ENCODE results near the gene RAE1. TPM values are rescaled to one million over a fixed set of nuclear protein-coding genes. Genes with fewer than 3 reads are reported as not detected.

Gene RAE1
- total RNA-seq, 1 experiment from 2014 or later, result 31.3 TPM

DNA sequence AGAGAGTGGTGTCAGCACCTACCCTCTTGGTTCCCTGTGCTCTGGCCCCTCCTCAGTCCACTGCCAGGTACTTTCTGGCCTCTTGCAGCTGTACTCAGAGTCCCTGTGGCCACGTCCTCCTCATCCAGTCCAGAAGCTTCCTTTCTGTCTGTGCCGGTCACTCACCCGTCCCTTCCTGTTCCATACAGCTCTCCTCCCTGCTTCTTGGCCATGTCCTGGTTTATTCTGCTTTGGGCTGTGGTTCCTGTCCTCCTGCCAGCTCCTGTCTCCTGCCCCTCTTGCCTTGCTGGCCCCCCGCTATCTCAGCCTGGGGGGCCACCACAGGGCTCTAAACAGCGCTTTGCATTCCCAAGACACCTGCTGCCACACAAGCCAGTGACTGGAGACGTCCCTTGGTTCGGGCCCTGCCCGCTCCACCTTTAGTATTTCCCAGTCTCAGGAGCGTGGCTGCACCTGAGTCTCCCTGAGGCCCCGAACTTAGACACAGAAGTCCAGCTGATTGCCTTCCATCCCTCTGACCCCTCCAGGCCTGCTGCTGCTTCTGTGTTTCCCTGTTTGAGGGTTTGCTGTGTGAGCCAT is 24.7 kb downstream of the RAE1 start:
- peaks cover 65% of the 10 kb centered on the region for H3K36me3 Mint-ChIP-seq
- peak overlapping the region; percentile 74 for H3K27ac Mint-ChIP-seq
- CTCF ChIA-PET, result no interaction called here
- ATAC-seq (no peak), DNase-seq (ENCODE audit: low spot score) (no peak)
- H3K4me1 Mint-ChIP-seq, result peaks cover 12% of the 10 kb centered on the region
- TF ChIP-seq JUN (CRISPR knock-in tag; IDR thresholded peaks at IDR 0.05), result no peak
- TF ChIP-seq GTF2I (CRISPR knock-in tag; conservative IDR thresholded peaks at IDR 0.05), result no peak
- TF ChIP-seq, protein P1, sequence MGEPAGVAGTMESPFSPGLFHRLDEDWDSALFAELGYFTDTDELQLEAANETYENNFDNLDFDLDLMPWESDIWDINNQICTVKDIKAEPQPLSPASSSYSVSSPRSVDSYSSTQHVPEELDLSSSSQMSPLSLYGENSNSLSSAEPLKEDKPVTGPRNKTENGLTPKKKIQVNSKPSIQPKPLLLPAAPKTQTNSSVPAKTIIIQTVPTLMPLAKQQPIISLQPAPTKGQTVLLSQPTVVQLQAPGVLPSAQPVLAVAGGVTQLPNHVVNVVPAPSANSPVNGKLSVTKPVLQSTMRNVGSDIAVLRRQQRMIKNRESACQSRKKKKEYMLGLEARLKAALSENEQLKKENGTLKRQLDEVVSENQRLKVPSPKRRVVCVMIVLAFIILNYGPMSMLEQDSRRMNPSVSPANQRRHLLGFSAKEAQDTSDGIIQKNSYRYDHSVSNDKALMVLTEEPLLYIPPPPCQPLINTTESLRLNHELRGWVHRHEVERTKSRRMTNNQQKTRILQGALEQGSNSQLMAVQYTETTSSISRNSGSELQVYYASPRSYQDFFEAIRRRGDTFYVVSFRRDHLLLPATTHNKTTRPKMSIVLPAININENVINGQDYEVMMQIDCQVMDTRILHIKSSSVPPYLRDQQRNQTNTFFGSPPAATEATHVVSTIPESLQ (CRISPR knock-in tag; IDR thresholded peaks at IDR 0.05), result no peak
- TF ChIP-seq FOXP1 (CRISPR knock-in tag; IDR thresholded peaks at IDR 0.05; ENCODE audit: borderline replicate concordance), result no peak
- TF ChIP-seq, protein P2, sequence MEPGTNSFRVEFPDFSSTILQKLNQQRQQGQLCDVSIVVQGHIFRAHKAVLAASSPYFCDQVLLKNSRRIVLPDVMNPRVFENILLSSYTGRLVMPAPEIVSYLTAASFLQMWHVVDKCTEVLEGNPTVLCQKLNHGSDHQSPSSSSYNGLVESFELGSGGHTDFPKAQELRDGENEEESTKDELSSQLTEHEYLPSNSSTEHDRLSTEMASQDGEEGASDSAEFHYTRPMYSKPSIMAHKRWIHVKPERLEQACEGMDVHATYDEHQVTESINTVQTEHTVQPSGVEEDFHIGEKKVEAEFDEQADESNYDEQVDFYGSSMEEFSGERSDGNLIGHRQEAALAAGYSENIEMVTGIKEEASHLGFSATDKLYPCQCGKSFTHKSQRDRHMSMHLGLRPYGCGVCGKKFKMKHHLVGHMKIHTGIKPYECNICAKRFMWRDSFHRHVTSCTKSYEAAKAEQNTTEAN (CRISPR knock-in tag; IDR thresholded peaks at IDR 0.05), result no peak
- TF ChIP-seq ZNF423 (CRISPR knock-in tag; IDR thresholded peaks at IDR 0.05), result no peak
- no peak for TF ChIP-seq ZNF396 (CRISPR knock-in tag; IDR thresholded peaks at IDR 0.05; ENCODE audit: borderline replicate concordance)
- no peak for TF ChIP-seq ELF4 (CRISPR knock-in tag; IDR thresholded peaks at IDR 0.05; ENCODE audit: low read depth)
- TF ChIP-seq, protein P3, sequence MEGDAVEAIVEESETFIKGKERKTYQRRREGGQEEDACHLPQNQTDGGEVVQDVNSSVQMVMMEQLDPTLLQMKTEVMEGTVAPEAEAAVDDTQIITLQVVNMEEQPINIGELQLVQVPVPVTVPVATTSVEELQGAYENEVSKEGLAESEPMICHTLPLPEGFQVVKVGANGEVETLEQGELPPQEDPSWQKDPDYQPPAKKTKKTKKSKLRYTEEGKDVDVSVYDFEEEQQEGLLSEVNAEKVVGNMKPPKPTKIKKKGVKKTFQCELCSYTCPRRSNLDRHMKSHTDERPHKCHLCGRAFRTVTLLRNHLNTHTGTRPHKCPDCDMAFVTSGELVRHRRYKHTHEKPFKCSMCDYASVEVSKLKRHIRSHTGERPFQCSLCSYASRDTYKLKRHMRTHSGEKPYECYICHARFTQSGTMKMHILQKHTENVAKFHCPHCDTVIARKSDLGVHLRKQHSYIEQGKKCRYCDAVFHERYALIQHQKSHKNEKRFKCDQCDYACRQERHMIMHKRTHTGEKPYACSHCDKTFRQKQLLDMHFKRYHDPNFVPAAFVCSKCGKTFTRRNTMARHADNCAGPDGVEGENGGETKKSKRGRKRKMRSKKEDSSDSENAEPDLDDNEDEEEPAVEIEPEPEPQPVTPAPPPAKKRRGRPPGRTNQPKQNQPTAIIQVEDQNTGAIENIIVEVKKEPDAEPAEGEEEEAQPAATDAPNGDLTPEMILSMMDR (IDR thresholded peaks at IDR 0.05), result no peak
- no peak for TF ChIP-seq NR2C2 (CRISPR knock-in tag; IDR thresholded peaks at IDR 0.05)
- no peak for TF ChIP-seq ZNF416 (CRISPR knock-in tag; IDR thresholded peaks at IDR 0.05)
- TF ChIP-seq, protein P4, sequence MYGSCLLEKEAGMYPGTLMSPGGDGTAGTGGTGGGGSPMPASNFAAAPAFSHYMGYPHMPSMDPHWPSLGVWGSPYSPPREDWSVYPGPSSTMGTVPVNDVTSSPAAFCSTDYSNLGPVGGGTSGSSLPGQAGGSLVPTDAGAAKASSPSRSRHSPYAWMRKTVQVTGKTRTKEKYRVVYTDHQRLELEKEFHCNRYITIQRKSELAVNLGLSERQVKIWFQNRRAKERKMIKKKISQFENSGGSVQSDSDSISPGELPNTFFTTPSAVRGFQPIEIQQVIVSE (CRISPR knock-in tag; IDR thresholded peaks at IDR 0.05; ENCODE audit: borderline replicate concordance), result no peak
- TF ChIP-seq CREM (CRISPR knock-in tag; IDR thresholded peaks at IDR 0.05), result no peak
- TF ChIP-seq, protein P5, sequence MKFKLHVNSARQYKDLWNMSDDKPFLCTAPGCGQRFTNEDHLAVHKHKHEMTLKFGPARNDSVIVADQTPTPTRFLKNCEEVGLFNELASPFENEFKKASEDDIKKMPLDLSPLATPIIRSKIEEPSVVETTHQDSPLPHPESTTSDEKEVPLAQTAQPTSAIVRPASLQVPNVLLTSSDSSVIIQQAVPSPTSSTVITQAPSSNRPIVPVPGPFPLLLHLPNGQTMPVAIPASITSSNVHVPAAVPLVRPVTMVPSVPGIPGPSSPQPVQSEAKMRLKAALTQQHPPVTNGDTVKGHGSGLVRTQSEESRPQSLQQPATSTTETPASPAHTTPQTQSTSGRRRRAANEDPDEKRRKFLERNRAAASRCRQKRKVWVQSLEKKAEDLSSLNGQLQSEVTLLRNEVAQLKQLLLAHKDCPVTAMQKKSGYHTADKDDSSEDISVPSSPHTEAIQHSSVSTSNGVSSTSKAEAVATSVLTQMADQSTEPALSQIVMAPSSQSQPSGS (CRISPR knock-in tag; IDR thresholded peaks at IDR 0.05; ENCODE audit: borderline replicate concordance, low read depth), result no peak
- no peak for TF ChIP-seq ZNF232 (CRISPR knock-in tag; IDR thresholded peaks at IDR 0.05)
- TF ChIP-seq, protein P6, sequence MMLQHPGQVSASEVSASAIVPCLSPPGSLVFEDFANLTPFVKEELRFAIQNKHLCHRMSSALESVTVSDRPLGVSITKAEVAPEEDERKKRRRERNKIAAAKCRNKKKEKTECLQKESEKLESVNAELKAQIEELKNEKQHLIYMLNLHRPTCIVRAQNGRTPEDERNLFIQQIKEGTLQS (CRISPR knock-in tag; conservative IDR thresholded peaks at IDR 0.05), result no peak
- TF ChIP-seq, protein P7, sequence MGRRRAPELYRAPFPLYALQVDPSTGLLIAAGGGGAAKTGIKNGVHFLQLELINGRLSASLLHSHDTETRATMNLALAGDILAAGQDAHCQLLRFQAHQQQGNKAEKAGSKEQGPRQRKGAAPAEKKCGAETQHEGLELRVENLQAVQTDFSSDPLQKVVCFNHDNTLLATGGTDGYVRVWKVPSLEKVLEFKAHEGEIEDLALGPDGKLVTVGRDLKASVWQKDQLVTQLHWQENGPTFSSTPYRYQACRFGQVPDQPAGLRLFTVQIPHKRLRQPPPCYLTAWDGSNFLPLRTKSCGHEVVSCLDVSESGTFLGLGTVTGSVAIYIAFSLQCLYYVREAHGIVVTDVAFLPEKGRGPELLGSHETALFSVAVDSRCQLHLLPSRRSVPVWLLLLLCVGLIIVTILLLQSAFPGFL (CRISPR knock-in tag; IDR thresholded peaks at IDR 0.05; ENCODE audit: borderline replicate concordance), result no peak
- no peak for TF ChIP-seq RORB (CRISPR knock-in tag; IDR thresholded peaks at IDR 0.05)
- no peak for TF ChIP-seq ESRRA (CRISPR knock-in tag; IDR thresholded peaks at IDR 0.05; ENCODE audit: borderline replicate concordance)
- no peaks in the 10 kb centered on the region for H3K27me3 Mint-ChIP-seq (ENCODE audit: low read depth)
- POLR2A ChIA-PET, result no interaction called here
- no peaks in the 10 kb centered on the region for H3K9me3 Mint-ChIP-seq
- no peak overlapping the region for H3K4me3 Mint-ChIP-seq

Data from WTC11 (cell line).